Neural cell (in vitro differentiated cells): ENCODE results near the gene SUPT4H1. TPM values are rescaled to one million over a fixed set of nuclear protein-coding genes. Genes with fewer than 3 reads are reported as not detected.

ENCODE experiments used
- H2AFZ ChIP-seq: fragments of 200-600, 300-800 bp; sonication (generic), shearing (Covaris generic); 2 replicates; pipeline ENCODE4 v1.6.0; 2014; ENCODE audit warnings: low read depth, mild to moderate bottlenecking, antibody characterized with exemption, low read length, moderate library complexity
- H3F3A ChIP-seq: fragments of 200-600 bp; shearing (Covaris generic); 2 replicates; pipeline ENCODE4 v1.6.1; 2016; ENCODE audit warnings: mild to moderate bottlenecking, moderate library complexity, mixed read lengths, antibody characterized with exemption, low read length; ENCODE audit not compliant: insufficient read depth, poor library complexity, severe bottlenecking
- H3K27ac ChIP-seq: fragments of 200-600, 300-800 bp; sonication (generic), shearing (Covaris generic); 2 replicates; pipeline ENCODE4 v1.5.1; 2014; ENCODE audit warnings: mild to moderate bottlenecking, low read length, moderate library complexity
- H3K27me3 ChIP-seq: fragments of 300-800, 200-600 bp; sonication (generic), shearing (Covaris generic); 2 replicates; pipeline ENCODE4 v1.6.0; 2014; ENCODE audit warnings: mild to moderate bottlenecking, low read depth, low read length, moderate library complexity; ENCODE audit not compliant: insufficient read depth
- H3K36me3 ChIP-seq: fragments of 300-800, 200-600 bp; sonication (generic), shearing (Covaris generic); 2 replicates; pipeline ENCODE4 v1.5.1; 2014; ENCODE audit warnings: mild to moderate bottlenecking, antibody characterized with exemption, low read length, moderate library complexity; ENCODE audit not compliant: insufficient read depth
- H3K4me2 ChIP-seq: fragments of 300-800, 200-600 bp; sonication (generic), shearing (Covaris generic); 2 replicates; pipeline ENCODE4 v1.6.0; 2014; ENCODE audit warnings: mild to moderate bottlenecking, low read length
- H3K4me3 ChIP-seq: fragments of 300-800, 200-600 bp; sonication (generic), shearing (Covaris generic); 2 replicates; pipeline ENCODE4 v1.5.1; 2014; ENCODE audit warnings: mild to moderate bottlenecking, low read length, moderate library complexity
- H3K79me2 ChIP-seq: fragments of 200-600 bp; shearing (Covaris generic); replicated peaks from 2 replicates; pipeline ENCODE4 v1.6.0; 2014; ENCODE audit warnings: mild to moderate bottlenecking, low read length, moderate library complexity; ENCODE audit not compliant: insufficient read depth
- H3K9ac ChIP-seq: fragments of 300-800, 200-600 bp; sonication (generic), shearing (Covaris generic); 2 replicates; pipeline ENCODE4 v1.6.1; 2016; ENCODE audit warnings: mild to moderate bottlenecking, low read length, mixed read lengths
- H3K9me2 ChIP-seq: fragments of 200-600 bp; shearing (Covaris generic); 2 replicates; pipeline ENCODE4 v1.6.1; 2016; ENCODE audit warnings: mild to moderate bottlenecking, low read length, mixed read lengths; ENCODE audit not compliant: insufficient read depth
- H3K9me3 ChIP-seq: fragments of 200-600, 300-800 bp; sonication (generic), shearing (Covaris generic); 2 replicates; pipeline ENCODE4 v1.6.1; 2016; ENCODE audit warnings: mild to moderate bottlenecking, mixed run types, low read length, moderate library complexity, mixed read lengths
- H4K20me1 ChIP-seq: fragments of 200-600 bp; shearing (Covaris generic); 2 replicates; pipeline ENCODE4 v1.6.1; 2016; ENCODE audit warnings: mild to moderate bottlenecking, mixed run types; ENCODE audit not compliant: insufficient read depth
- EP300 ChIP-seq: fragments of 450-650 bp; conservative IDR thresholded peaks from 2 replicates; pipeline ENCODE4 v1.6.1; 2014; ENCODE audit warnings: antibody characterized with exemption, mild to moderate bottlenecking, moderate library complexity; ENCODE audit not compliant: poor library complexity, severe bottlenecking
- EZH2 ChIP-seq: fragments of 200-600, 300-800 bp; shearing (Covaris generic), sonication (generic); IDR thresholded peaks from 2 replicates; pipeline ENCODE4 v1.6.1; 2014; ENCODE audit warnings: antibody characterized with exemption, low read length, borderline replicate concordance, mild to moderate bottlenecking; ENCODE audit not compliant: insufficient read depth, poor library complexity, severe bottlenecking
- MXI1 ChIP-seq: fragments of 450-650 bp; conservative IDR thresholded peaks from 2 replicates; pipeline ENCODE4 v1.6.1; 2014; ENCODE audit warnings: antibody characterized with exemption, mild to moderate bottlenecking; ENCODE audit not compliant: poor library complexity, severe bottlenecking
- POLR2AphosphoS5 ChIP-seq: IDR thresholded peaks from 2 replicates; pipeline ENCODE4 v1.6.1; 2012
- RAD21 ChIP-seq: fragments of 450-650 bp; conservative IDR thresholded peaks from 2 replicates; pipeline ENCODE4 v1.6.1; 2014; ENCODE audit warnings: antibody characterized with exemption, mild to moderate bottlenecking, moderate library complexity
- SMC3 ChIP-seq: fragments of 450-650 bp; conservative IDR thresholded peaks from 2 replicates; pipeline ENCODE4 v1.6.1; 2014; ENCODE audit warnings: antibody characterized with exemption, mild to moderate bottlenecking, moderate library complexity; ENCODE audit not compliant: poor library complexity
- TAF1 ChIP-seq: IDR thresholded peaks from 2 replicates; pipeline ENCODE4 v1.6.1; 2012; ENCODE audit warnings: low read depth
- polyA plus RNA-seq: library from polyadenylated mRNA; depleted of rRNA; stranded (reverse); fragments of >200 nt; gene quantifications from 2 replicates; pipeline ENCODE4 v1.2.3, GENCODE V29; 2014
- TF ChIP-seq, protein P1 (sequence below): fragments of 450-650 bp; IDR thresholded peaks from 2 replicates; pipeline ENCODE4 v1.5.1; 2014; ENCODE audit warnings: antibody characterized with exemption, mild to moderate bottlenecking, moderate library complexity; ENCODE audit not compliant: poor library complexity, severe bottlenecking
- TF ChIP-seq, protein P2 (sequence below): IDR thresholded peaks from 2 replicates; pipeline ENCODE4 v1.6.1; 2012; ENCODE audit warnings: borderline replicate concordance

The SUPT4H1 gene
- polyA plus RNA-seq, 1 donor from 2014 or later = 109 TPM

DNA sequence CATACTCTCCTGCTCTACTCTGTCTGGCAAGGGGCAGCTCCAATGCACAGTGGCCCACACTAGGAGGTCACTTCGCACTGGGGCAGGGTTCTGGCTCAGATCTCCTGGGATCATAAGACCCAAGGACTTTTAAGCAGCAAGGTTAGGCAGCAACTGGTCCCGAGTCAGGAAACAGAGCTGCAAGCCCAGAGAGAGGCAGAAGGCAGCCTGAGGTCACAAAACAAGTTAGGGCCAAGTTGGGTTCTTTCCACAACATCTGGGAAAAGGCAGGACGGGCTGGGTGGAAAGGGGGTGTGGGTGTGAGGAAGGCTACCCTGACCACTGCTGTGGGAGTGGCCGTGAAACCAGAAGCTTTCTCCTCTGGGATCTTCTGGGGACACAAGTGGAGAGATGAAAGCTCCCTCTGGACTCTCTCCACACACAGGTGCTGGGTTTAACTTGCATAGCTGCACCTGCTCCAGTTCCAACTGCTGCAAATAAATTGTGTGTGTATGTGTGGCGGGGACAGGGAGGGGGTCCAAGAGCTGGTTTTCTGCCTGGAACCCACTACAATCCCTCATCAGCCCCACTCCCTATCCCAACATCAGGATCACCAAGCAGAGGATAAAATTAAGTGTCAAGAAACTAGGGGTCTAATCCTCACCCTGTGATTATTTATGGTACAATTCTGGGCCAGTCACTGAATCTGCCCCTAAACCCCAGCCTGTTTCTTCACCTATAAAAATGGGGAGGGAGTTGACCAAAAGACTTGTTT is 15.4 kb downstream of the SUPT4H1 start:
- TF ChIP-seq TAF1 (no peak), RAD21 (no peak), POLR2AphosphoS5 (no peak), EP300 (no peak), MXI1 (no peak), SMC3 (no peak), EZH2 (no peak)
- TF ChIP-seq, protein P1, sequence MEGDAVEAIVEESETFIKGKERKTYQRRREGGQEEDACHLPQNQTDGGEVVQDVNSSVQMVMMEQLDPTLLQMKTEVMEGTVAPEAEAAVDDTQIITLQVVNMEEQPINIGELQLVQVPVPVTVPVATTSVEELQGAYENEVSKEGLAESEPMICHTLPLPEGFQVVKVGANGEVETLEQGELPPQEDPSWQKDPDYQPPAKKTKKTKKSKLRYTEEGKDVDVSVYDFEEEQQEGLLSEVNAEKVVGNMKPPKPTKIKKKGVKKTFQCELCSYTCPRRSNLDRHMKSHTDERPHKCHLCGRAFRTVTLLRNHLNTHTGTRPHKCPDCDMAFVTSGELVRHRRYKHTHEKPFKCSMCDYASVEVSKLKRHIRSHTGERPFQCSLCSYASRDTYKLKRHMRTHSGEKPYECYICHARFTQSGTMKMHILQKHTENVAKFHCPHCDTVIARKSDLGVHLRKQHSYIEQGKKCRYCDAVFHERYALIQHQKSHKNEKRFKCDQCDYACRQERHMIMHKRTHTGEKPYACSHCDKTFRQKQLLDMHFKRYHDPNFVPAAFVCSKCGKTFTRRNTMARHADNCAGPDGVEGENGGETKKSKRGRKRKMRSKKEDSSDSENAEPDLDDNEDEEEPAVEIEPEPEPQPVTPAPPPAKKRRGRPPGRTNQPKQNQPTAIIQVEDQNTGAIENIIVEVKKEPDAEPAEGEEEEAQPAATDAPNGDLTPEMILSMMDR = no peak
- TF ChIP-seq, protein P2, sequence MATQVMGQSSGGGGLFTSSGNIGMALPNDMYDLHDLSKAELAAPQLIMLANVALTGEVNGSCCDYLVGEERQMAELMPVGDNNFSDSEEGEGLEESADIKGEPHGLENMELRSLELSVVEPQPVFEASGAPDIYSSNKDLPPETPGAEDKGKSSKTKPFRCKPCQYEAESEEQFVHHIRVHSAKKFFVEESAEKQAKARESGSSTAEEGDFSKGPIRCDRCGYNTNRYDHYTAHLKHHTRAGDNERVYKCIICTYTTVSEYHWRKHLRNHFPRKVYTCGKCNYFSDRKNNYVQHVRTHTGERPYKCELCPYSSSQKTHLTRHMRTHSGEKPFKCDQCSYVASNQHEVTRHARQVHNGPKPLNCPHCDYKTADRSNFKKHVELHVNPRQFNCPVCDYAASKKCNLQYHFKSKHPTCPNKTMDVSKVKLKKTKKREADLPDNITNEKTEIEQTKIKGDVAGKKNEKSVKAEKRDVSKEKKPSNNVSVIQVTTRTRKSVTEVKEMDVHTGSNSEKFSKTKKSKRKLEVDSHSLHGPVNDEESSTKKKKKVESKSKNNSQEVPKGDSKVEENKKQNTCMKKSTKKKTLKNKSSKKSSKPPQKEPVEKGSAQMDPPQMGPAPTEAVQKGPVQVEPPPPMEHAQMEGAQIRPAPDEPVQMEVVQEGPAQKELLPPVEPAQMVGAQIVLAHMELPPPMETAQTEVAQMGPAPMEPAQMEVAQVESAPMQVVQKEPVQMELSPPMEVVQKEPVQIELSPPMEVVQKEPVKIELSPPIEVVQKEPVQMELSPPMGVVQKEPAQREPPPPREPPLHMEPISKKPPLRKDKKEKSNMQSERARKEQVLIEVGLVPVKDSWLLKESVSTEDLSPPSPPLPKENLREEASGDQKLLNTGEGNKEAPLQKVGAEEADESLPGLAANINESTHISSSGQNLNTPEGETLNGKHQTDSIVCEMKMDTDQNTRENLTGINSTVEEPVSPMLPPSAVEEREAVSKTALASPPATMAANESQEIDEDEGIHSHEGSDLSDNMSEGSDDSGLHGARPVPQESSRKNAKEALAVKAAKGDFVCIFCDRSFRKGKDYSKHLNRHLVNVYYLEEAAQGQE = no peak
- Histone ChIP-seq H3K9me2 (no peaks in the 10 kb centered on the region), H3K9ac (no peak overlapping the region), H3K27me3 (no peaks in the 10 kb centered on the region), H3F3A (no peaks in the 10 kb centered on the region), H3K36me3 (no peaks in the 10 kb centered on the region), H2AFZ (no peak overlapping the region), H3K9me3 (no peaks in the 10 kb centered on the region), H3K79me2 (no peaks in the 10 kb centered on the region), H4K20me1 (no peaks in the 10 kb centered on the region), H3K27ac (no peak overlapping the region), H3K4me3 (no peak overlapping the region), H3K4me2 (no peak overlapping the region)

DNA sequence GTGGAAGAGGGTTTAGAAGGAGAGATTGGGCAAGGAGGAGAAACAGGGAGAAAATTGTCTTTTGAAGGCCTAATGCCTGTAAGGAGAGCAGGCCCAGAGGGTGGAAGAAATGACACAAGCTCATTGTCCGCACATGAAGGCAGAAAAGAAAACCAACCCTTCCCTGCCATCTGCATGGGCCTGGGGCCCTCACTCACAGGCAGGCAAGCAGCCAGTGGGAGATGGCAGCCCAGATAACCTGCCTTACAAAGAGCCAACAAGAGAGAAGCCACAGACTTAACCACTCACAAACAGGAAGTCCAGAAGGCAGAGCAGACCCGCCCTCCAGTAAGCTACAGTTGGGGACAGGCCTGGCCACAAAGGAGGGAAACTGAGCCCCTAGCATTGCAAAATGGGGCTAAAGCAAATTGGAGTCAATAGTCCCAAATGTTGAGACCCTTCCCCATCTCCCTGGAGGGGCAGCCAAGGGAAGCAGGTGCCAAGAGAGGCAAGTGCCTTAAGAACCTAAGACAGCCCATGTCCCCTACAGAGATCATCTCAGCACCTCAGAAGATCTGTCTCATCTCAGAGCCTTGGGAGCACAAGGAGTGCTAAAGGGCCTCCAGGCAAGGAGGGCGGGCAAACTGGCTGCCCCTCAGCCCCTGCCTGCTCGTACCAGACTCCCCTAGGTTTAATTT is 16.1 kb downstream of the SUPT4H1 start:
- H3K9me3 ChIP-seq = no peaks in the 10 kb centered on the region
- no peaks in the 10 kb centered on the region for H4K20me1 ChIP-seq
- H3K4me2 ChIP-seq = no peak overlapping the region
- no peaks in the 10 kb centered on the region for H3K9me2 ChIP-seq
- TF ChIP-seq, protein P1 = no peak
- TF ChIP-seq POLR2AphosphoS5 = no peak
- no peak for TF ChIP-seq MXI1
- no peak for TF ChIP-seq EZH2
- TF ChIP-seq EP300 = no peak
- no peak for TF ChIP-seq SMC3
- no peak for TF ChIP-seq RAD21
- no peak for TF ChIP-seq TAF1
- H3K27ac ChIP-seq = no peak overlapping the region
- H3K36me3 ChIP-seq = no peaks in the 10 kb centered on the region
- H2AFZ ChIP-seq = no peak overlapping the region
- no peak overlapping the region for H3K9ac ChIP-seq
- H3K4me3 ChIP-seq = no peak overlapping the region
- H3K27me3 ChIP-seq = no peaks in the 10 kb centered on the region
- no peaks in the 10 kb centered on the region for H3K79me2 ChIP-seq
- no peaks in the 10 kb centered on the region for H3F3A ChIP-seq
